GM12878 (cell line): Measurements from ENCODE around the gene DPEP1. TPM values are rescaled to one million over a fixed set of nuclear protein-coding genes. Genes with fewer than 3 reads are reported as not detected.

Experiments used
- ATAC-seq: fragments of 200-7000 bp; cut with Tn5 transposase; 3 replicates; pipeline ENCODE4 v1.9.1; 2020; ENCODE audit warnings: mild to moderate bottlenecking, moderate library complexity
- BruUV-seq: library from RNA; stranded (reverse); fragments of 400-500 nt; replicated peaks from 2 replicates; lab custom pipeline; 2021; lab: Mats Ljungman, UMichigan
- CTCF ChIA-PET: fragments of 300-600 bp; sonication (Branson Sonifier 250); formaldehyde crosslinking; extraction: SDS; loops from one replicate; lab custom pipeline; 2021; ENCODE audit warnings: inconsistent platforms; lab: Yijun Ruan, JAX
- POLR2A ChIA-PET: fragments of 350-600 bp; formaldehyde crosslinking; extraction: SDS; loops from one replicate; lab custom pipeline; 2021; ENCODE audit warnings: inconsistent platforms; lab: Charles Lee
- RAD21 ChIA-PET: fragments of 300-600 bp; sonication (Branson Sonifier 250); formaldehyde crosslinking; loops from one replicate; lab custom pipeline; 2023; ENCODE audit warnings: antibody characterized with exemption; ENCODE audit not compliant: unreplicated experiment; lab: Charles Lee
- SMC1A ChIA-PET: fragments of 300-600 bp; sonication (Branson Sonifier 250); formaldehyde crosslinking; loops from one replicate; lab custom pipeline; 2023; ENCODE audit not compliant: unreplicated experiment, uncharacterized antibody; lab: Charles Lee
- DNase-seq: peaks from one replicate; pipeline ENCODE4 v3.0.0-alpha.2; 2011; ENCODE audit warnings: low read depth, low spot score
- FAIRE-seq: peaks from 3 replicates; lab custom pipeline; 2011; peaks lifted over from hg19 to GRCh38; lab: Jason Lieb, UNC
- H2AFZ ChIP-seq: 2 replicates; pipeline ENCODE4 v1.6.0; 2011; ENCODE audit warnings: low read depth, low read length, control low read depth; ENCODE audit not compliant: control insufficient read depth
- H3K27ac ChIP-seq: 2 replicates; pipeline ENCODE4 v1.5.1; 2011; ENCODE audit warnings: control low read depth; ENCODE audit not compliant: control insufficient read depth, insufficient read depth
- H3K27me3 ChIP-seq, 2 experiments: replicated peaks in 1 of 2; 2 replicates each; pipeline versions ENCODE4 v1.6.0 to v1.6.1; 2011; ENCODE audit warnings: low read length in 1 of 2; ENCODE audit not compliant: control insufficient read depth in 2 of 2, insufficient read depth in 2 of 2
- H3K36me3 ChIP-seq, 2 experiments: 2 replicates each; pipeline ENCODE4 v1.5.1; 2011; ENCODE audit warnings: low read length in 1 of 2; ENCODE audit not compliant: control insufficient read depth in 2 of 2, insufficient read depth in 2 of 2
- H3K4me1 ChIP-seq: 2 replicates; pipeline ENCODE4 v1.6.1; 2011; ENCODE audit warnings: mild to moderate bottlenecking, low read length, moderate library complexity, mixed read lengths; ENCODE audit not compliant: control insufficient read depth, insufficient read depth
- H3K4me2 ChIP-seq: 2 replicates; pipeline ENCODE4 v1.6.0; 2011; ENCODE audit warnings: control low read depth; ENCODE audit not compliant: control insufficient read depth, insufficient read depth
- H3K4me3 ChIP-seq: fragments of 200-600 bp; sonication (generic); 2 replicates; pipeline ENCODE4 v1.5.1; 2016
- H3K79me2 ChIP-seq: 2 replicates; pipeline ENCODE4 v1.6.0; 2011; ENCODE audit warnings: low read length; ENCODE audit not compliant: control insufficient read depth, insufficient read depth
- H3K9ac ChIP-seq: 2 replicates; pipeline ENCODE4 v1.8.0; 2011; ENCODE audit warnings: low read length, control low read depth, mixed read lengths; ENCODE audit not compliant: control insufficient read depth, insufficient read depth
- H3K9me3 ChIP-seq: replicated peaks from 3 replicates; pipeline ENCODE4 v1.5.1; 2011; ENCODE audit warnings: mild to moderate bottlenecking, low read length; ENCODE audit not compliant: control insufficient read depth, insufficient read depth
- H4K20me1 ChIP-seq: 2 replicates; pipeline ENCODE4 v1.6.0; 2011; ENCODE audit not compliant: control insufficient read depth, insufficient read depth
- BHLHE40 ChIP-seq, 2 experiments: fragments of 450-650 bp in 1 of 2; IDR thresholded peaks; 2 replicates each; pipeline ENCODE4 v1.6.1; 2011 to 2017; ENCODE audit warnings: low read depth in 2 of 2, borderline replicate concordance in 1 of 2, improper control_type of control experiment in 1 of 2, low read length in 1 of 2, mild to moderate bottlenecking in 1 of 2
- E2F8 ChIP-seq: fragments of 450-650 bp; IDR thresholded peaks from 2 replicates; pipeline ENCODE4 v1.6.1; 2018; ENCODE audit warnings: mild to moderate bottlenecking, low read depth, moderate library complexity; ENCODE audit not compliant: partially characterized antibody
- MEF2B ChIP-seq: fragments of 450-650 bp; IDR thresholded peaks from 2 replicates; pipeline ENCODE4 v1.6.1; 2018; ENCODE audit warnings: mild to moderate bottlenecking, moderate library complexity; ENCODE audit not compliant: partially characterized antibody, poor library complexity, severe bottlenecking
- ZBTB40 ChIP-seq: fragments of 450-650 bp; IDR thresholded peaks from 2 replicates; pipeline ENCODE4 v1.6.1; 2016; ENCODE audit warnings: mild to moderate bottlenecking, moderate library complexity, borderline replicate concordance
- WGBS: methylation state at CpG from one replicate; pipeline ENCODE4 v1.1.6; 2016; ENCODE audit warnings: low lambda C conversion rate; ENCODE audit not compliant: insufficient replicate concordance, insufficient coverage; ENCODE audit errors: missing lambda C conversion rate; 5-methylcytosine and 5-hydroxymethylcytosine counted together
- in situ Hi-C: fragments of 300-500 bp; cut with MboI; formaldehyde crosslinking; loops from 9 replicates; pipeline ENCODE4 v1.14.3; 2018; ENCODE audit warnings: mixed read lengths
- intact Hi-C: fragments of 100-400 bp; cut with micrococcal nuclease; formaldehyde crosslinking; loops from one replicate; pipeline ENCODE4 v1.14.2; 2022; ENCODE audit not compliant: unreplicated experiment
- polyA plus RNA-seq, 11 experiments: library from polyadenylated mRNA; depleted of rRNA in 4 of 11; unstranded in 6 of 11; stranded (reverse) in 5 of 11; fragments of >200 nt; fragmentation: Nextera tagmentation in 4 of 11; fragmentation: Illumina TruSeq in 1 of 11; extraction: Ambion mirVana in 4 of 11; extraction: Trizol in 1 of 11; gene quantifications; 1 replicate in 1 of 11; 2 replicates in 10 of 11; pipeline versions ENCODE4 v1.2.1 to v1.2.3, GENCODE V29; 2011 to 2016; ENCODE audit warnings: inconsistent platforms in 2 of 11, missing spikeins in 2 of 11, low read depth in 1 of 11
- total RNA-seq, 4 experiments: library from RNA; depleted of rRNA in 3 of 4; stranded (reverse); fragments of >200 nt in 3 of 4; fragmentation: Illumina TruSeq in 1 of 4; extraction: Trizol in 1 of 4; gene quantifications; 2 replicates each; pipeline versions ENCODE4 v1.2.1 to v1.2.3, GENCODE V29; 2013 to 2021
- TF ChIP-seq, protein P1 (sequence below): IDR thresholded peaks from 2 replicates; pipeline ENCODE4 v1.6.1; 2012; ENCODE audit warnings: low read depth, low read length, improper control_type of control experiment

DPEP1 gene
- total and polyA plus RNA-seq, 10 of the 15 experiments (the other 5 are each of a cell fraction or from before 2014, with no cell fraction given) = not detected

DNA sequence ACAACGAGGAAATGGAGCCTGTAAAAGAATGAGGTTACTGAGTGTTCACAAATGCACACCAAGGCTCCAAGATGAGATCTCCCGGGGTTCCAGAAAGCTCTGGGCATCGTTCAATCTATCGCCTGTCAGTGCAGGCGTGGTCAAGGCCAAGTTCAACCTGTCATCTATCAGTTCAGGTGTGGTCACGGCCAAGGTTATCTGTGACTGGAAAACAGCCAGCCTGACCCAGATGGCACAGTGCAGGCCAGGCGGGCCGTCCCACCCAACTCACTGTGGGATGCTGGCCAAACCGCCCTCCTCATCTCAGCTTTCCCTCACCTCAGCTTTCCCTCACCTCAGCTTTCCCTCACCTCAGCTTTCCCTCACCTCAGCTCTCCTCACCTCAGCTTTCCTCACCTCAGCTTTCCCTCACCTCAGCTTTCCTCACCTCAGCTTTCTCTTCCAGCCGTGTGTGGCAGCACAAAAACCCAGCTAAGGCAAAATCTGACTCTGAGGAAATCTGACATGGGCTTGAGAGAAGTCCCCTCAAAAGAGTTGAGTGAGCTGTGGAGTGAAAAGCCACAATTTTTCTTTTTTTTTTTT lies 41.7 kb downstream of the DPEP1 start:
- Histone ChIP-seq H2AFZ (no peak overlapping the region), H3K9me3 (no peaks in the 10 kb centered on the region), H3K4me1 (peaks cover 14% of the 10 kb centered on the region), H3K9ac (no peak overlapping the region), H3K4me2 (peak overlapping the region; percentile 38; the same call in 1 of the 2 replicates), H3K4me3 (no peak overlapping the region), H3K36me3 (peaks cover 2 to 9% of the 10 kb centered on the region in 2 experiments; a peak in 3 of 4 replicates), H4K20me1 (no peaks in the 10 kb centered on the region), H3K79me2 (peaks cover 47% of the 10 kb centered on the region), H3K27me3 (no peaks in the 10 kb centered on the region), H3K27ac (no peak overlapping the region)
- CTCF ChIA-PET = interaction anchor here (2.9 kb wide), 1 partner anchor 45 kb away, joined by 9 read pairs; no protein-coding TSS in a partner anchor
- RAD21 ChIA-PET = no interaction called here
- WGBS = 94% methylated on average over 10 of the region's 10 CpGs
- POLR2A ChIA-PET = interaction anchor here (0.7 kb wide), 1 partner anchor 443 kb away, joined by 4 read pairs; no protein-coding TSS in a partner anchor
- ATAC-seq (no peak), DNase-seq (no peak), FAIRE-seq (no peak)
- TSS peak; percentile 57 for BruUV-seq
- SMC1A ChIA-PET = no interaction called here
- in situ Hi-C loops = no loop called here
- TF ChIP-seq MEF2B (no peak), E2F8 (no peak), BHLHE40 (IDR thresholded peaks at IDR 0.05; ENCODE audit: borderline replicate concordance in 1 of 2, low read depth in 2 of 2, low read length in 1 of 2) (no peak), ZBTB40 (no peak)
- TF ChIP-seq, protein P1, sequence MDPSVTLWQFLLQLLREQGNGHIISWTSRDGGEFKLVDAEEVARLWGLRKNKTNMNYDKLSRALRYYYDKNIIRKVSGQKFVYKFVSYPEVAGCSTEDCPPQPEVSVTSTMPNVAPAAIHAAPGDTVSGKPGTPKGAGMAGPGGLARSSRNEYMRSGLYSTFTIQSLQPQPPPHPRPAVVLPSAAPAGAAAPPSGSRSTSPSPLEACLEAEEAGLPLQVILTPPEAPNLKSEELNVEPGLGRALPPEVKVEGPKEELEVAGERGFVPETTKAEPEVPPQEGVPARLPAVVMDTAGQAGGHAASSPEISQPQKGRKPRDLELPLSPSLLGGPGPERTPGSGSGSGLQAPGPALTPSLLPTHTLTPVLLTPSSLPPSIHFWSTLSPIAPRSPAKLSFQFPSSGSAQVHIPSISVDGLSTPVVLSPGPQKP = no peak
- intact Hi-C loops = no loop called here
